Measurements from ENCODE around the gene OR4E1.
"Not testable (repeated sequence)": the region's sequence is repeated elsewhere in the genome, so short reads cannot be mapped to it uniquely, and the experiment has no call there.

The OR4E1 gene

GRCh38 chr14:21673718-21674117 is at the start of gene OR4E1:
TSS of gene OR4E1 (minus strand) at chr14:21673818. CDS start at chr14:21670935, 2,883 bp downstream.
- DNase-seq (ENCODE audit: low read depth in 2 of 2), result no peak

- DNase-seq (ENCODE audit: low read depth in 2 of 2), result no peak
Measured at GRCh38 chr14:21721504-21721903, 47.9 kb upstream of the OR4E1 start.

GRCh38 chr14:21719841-21720240 is 46.2 kb upstream of the OR4E1 start:
- DNase-seq (ENCODE audit: low read depth in 2 of 2), result no peak

- DNase-seq (ENCODE audit: low read depth in 2 of 2), result no peak
Measured at GRCh38 chr14:21714318-21714929, 40.8 kb upstream of the OR4E1 start.

- no peak for DNase-seq (ENCODE audit: low read depth in 2 of 2)
Measured at GRCh38 chr14:21712036-21712435, 38.4 kb upstream of the OR4E1 start.

- DNase-seq (ENCODE audit: low read depth in 2 of 2), result no peak
Measured at GRCh38 chr14:21711360-21711961, 37.8 kb upstream of the OR4E1 start.

- no peak for DNase-seq (ENCODE audit: low read depth in 2 of 2)
Measured at GRCh38 chr14:21704338-21704737, 30.7 kb upstream of the OR4E1 start.

- no peak for DNase-seq (ENCODE audit: low read depth in 2 of 2)
Measured at GRCh38 chr14:21703357-21704326, 30.0 kb upstream of the OR4E1 start.

- no peak for DNase-seq (ENCODE audit: low read depth in 2 of 2)
Measured at GRCh38 chr14:21702316-21702715, 28.7 kb upstream of the OR4E1 start.

GRCh38 chr14:21699551-21699950 is 25.9 kb upstream of the OR4E1 start:
- no peak for DNase-seq (ENCODE audit: low read depth in 2 of 2)

- DNase-seq (ENCODE audit: low read depth in 2 of 2), result not testable (repeated sequence)
Measured at GRCh38 chr14:21698538-21698937, 24.9 kb upstream of the OR4E1 start.

GRCh38 chr14:21697662-21698061 is 24.0 kb upstream of the OR4E1 start:
- DNase-seq (ENCODE audit: low read depth in 2 of 2), result not testable (repeated sequence)

GRCh38 chr14:21694425-21694824 is 20.8 kb upstream of the OR4E1 start:
- no peak for DNase-seq (ENCODE audit: low read depth in 2 of 2)

GRCh38 chr14:21686468-21686867 is 12.8 kb upstream of the OR4E1 start:
- no peak for DNase-seq (ENCODE audit: low read depth in 2 of 2)

GRCh38 chr14:21680072-21680471 is 6.5 kb upstream of the OR4E1 start:
- DNase-seq (ENCODE audit: low read depth in 2 of 2), result no peak

GRCh38 chr14:21675566-21675965 is 1.9 kb upstream of the OR4E1 start:
- no peak for DNase-seq (ENCODE audit: low read depth in 2 of 2)

- no peak for DNase-seq (ENCODE audit: low read depth in 2 of 2)
Measured at GRCh38 chr14:21672116-21672515, 1.5 kb downstream of the OR4E1 start.

GRCh38 chr14:21671371-21671770 is 2.2 kb downstream of the OR4E1 start:
- no peak for DNase-seq (ENCODE audit: low read depth in 2 of 2)

GRCh38 chr14:21669284-21669683 is 4.3 kb downstream of the OR4E1 start:
- no peak for DNase-seq (ENCODE audit: low read depth in 2 of 2)

GRCh38 chr14:21668377-21668776 is 5.2 kb downstream of the OR4E1 start:
- no peak for DNase-seq (ENCODE audit: low read depth in 2 of 2)

GRCh38 chr14:21656980-21657379 is 16.6 kb downstream of the OR4E1 start:
- DNase-seq (ENCODE audit: low read depth in 2 of 2), result no peak

GRCh38 chr14:21654215-21654614 is 19.4 kb downstream of the OR4E1 start:
- DNase-seq (ENCODE audit: low read depth in 2 of 2), result no peak

Data from stimulated activated CD4-positive, alpha-beta T cell treated with anti-CD3 and anti-CD28 coated beads, Interleukin-12 subunit alpha, Interleukin-12 subunit beta, amount 100 ng/mL, for 24 hours (primary cell).